ENCODE measurements around the gene SHROOM4. TPM values are rescaled to one million over a fixed set of nuclear protein-coding genes. Genes with fewer than 3 reads are reported as not detected.

The SHROOM4 gene
- total RNA-seq, 3 donors from 2014 or later, result 6.9 to 13.8 (median 12.5) TPM

DNA sequence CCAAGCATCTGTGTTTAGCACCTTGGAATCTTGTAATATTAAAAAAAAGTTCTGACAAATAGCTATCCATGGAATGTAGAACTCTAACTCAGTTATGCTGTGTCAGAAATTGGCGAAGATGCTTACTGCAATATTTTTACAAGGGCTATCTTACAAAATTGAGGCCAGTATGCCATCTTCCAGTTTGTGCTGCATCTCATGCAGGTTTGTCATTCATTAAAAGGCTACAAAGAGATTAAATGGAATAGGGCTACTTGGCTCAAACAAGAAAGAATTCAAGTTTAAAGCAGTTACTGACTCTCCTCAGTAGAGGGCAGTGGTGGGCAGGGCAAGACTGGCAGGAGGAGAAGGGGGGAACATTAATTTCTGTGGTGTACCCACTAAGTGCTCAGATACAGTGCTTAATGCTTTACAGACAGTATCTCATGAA lies 66.5 kb downstream of the SHROOM4 start:
- H3K4me3 ChIP-seq, result no peak overlapping the region
- intact Hi-C loops (cut with DNase I; ENCODE audit: low total_unique reads), result loop anchor here (5.0 kb wide), 1 partner anchor 1630 kb away; no protein-coding TSS in a partner anchor
- TF ChIP-seq POLR2AphosphoS5 (IDR thresholded peaks at IDR 0.05), result no peak
- TF ChIP-seq, protein P1, sequence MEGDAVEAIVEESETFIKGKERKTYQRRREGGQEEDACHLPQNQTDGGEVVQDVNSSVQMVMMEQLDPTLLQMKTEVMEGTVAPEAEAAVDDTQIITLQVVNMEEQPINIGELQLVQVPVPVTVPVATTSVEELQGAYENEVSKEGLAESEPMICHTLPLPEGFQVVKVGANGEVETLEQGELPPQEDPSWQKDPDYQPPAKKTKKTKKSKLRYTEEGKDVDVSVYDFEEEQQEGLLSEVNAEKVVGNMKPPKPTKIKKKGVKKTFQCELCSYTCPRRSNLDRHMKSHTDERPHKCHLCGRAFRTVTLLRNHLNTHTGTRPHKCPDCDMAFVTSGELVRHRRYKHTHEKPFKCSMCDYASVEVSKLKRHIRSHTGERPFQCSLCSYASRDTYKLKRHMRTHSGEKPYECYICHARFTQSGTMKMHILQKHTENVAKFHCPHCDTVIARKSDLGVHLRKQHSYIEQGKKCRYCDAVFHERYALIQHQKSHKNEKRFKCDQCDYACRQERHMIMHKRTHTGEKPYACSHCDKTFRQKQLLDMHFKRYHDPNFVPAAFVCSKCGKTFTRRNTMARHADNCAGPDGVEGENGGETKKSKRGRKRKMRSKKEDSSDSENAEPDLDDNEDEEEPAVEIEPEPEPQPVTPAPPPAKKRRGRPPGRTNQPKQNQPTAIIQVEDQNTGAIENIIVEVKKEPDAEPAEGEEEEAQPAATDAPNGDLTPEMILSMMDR (IDR thresholded peaks at IDR 0.05), result peak in 2 of 3 donors; percentile 30 to 46
- no peak for TF ChIP-seq POLR2A (IDR thresholded peaks at IDR 0.05)
- H3K27ac ChIP-seq, result no peak overlapping the region
- H3K36me3 ChIP-seq, result no peaks in the 10 kb centered on the region
- no peaks in the 10 kb centered on the region for H3K4me1 ChIP-seq
- no peaks in the 10 kb centered on the region for H3K9me3 ChIP-seq
- DNase-seq (ENCODE audit: low spot score in 2 of 2), result no peak
- H3K27me3 ChIP-seq, result peaks cover 0 to 34% of the 10 kb centered on the region in 2 donors

DNA sequence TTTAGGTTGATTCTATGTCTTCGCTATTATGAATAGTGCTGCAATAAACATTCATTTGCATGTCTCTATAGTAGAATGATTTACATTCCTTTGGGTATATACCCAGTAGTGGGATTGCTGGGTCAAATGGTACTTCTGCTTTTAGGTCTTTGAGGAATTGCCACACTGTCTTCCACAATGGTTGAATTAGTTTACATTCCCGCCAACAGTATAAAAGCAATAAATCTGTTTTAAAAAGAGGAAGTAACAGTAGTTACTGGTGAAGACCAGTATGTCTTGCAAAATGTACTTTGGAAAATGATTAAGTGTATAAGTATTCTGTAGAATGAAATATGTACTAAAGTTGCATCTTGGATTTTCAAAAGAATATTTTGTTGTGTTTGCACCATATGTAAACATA lies 77.3 kb downstream of the SHROOM4 start:
- Histone ChIP-seq H3K36me3 (no peaks in the 10 kb centered on the region), H3K4me1 (no peaks in the 10 kb centered on the region), H3K27me3 (peaks cover 0 to 5% of the 10 kb centered on the region in 2 donors), H3K4me3 (no peak overlapping the region), H3K27ac (no peak overlapping the region), H3K9me3 (peaks cover 0 to 4% of the 10 kb centered on the region in 2 donors)
- DNase-seq (ENCODE audit: low spot score in 2 of 2), result no peak
- no peak for TF ChIP-seq POLR2AphosphoS5 (IDR thresholded peaks at IDR 0.05)
- TF ChIP-seq, protein P1 (IDR thresholded peaks at IDR 0.05), result no peak
- no peak for TF ChIP-seq POLR2A (IDR thresholded peaks at IDR 0.05)
- intact Hi-C loops (cut with DNase I; ENCODE audit: low total_unique reads), result no loop called here

DNA sequence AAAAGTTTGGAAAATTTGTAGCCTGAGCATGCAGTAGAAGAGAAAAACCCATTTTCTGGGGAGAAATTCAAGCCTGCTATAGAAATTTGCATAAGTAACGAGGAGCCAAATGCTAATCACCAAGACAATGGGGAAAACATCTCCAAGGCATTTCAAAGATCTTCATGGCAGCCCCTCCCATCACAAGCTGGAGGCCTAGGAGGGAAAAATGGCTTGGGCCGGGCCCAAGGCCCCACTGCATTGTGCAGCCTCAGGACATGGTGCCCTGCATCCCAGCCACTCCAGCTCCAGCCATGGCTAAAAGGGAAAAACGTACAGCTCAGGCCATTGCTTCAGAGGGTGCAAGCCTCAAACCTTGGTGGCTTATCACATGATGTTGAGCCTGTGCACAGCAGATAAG lies 87.7 kb downstream of the SHROOM4 start:
- TF ChIP-seq POLR2A (IDR thresholded peaks at IDR 0.05), result no peak
- no peak for TF ChIP-seq POLR2AphosphoS5 (IDR thresholded peaks at IDR 0.05)
- TF ChIP-seq, protein P1 (IDR thresholded peaks at IDR 0.05), result no peak
- intact Hi-C loops (cut with DNase I; ENCODE audit: low total_unique reads), result no loop called here
- DNase-seq (ENCODE audit: low spot score in 2 of 2), result no peak
- Histone ChIP-seq H3K36me3 (no peaks in the 10 kb centered on the region), H3K9me3 (no peaks in the 10 kb centered on the region), H3K4me1 (no peaks in the 10 kb centered on the region), H3K4me3 (no peak overlapping the region), H3K27me3 (peaks cover 0 to 37% of the 10 kb centered on the region in 2 donors), H3K27ac (no peak overlapping the region)

DNA sequence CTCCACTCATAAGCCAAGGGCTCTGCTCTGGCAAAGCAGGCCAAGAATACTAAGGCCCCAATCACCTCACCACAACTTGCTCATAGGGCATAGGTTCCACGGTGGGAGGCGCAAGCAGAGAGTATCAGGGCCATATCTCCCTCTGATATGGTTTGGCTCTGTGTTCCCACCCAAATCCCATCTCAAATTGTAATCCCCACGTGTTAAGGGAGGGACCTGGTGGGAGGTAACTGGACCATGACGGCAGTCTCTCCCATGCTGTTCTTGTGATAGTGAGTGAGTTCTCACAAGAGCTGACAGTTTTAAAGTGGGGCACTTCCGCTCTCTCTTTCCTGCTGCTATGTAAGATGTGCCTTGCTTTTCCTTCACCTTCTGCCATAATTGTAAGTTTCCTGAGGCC lies 88.7 kb downstream of the SHROOM4 start:
- Histone ChIP-seq H3K36me3 (no peaks in the 10 kb centered on the region), H3K4me1 (no peaks in the 10 kb centered on the region), H3K27me3 (peaks cover 0 to 45% of the 10 kb centered on the region in 2 donors), H3K9me3 (no peaks in the 10 kb centered on the region), H3K4me3 (no peak overlapping the region), H3K27ac (no peak overlapping the region)
- no peak for DNase-seq (ENCODE audit: low spot score in 2 of 2)
- intact Hi-C loops (cut with DNase I; ENCODE audit: low total_unique reads), result no loop called here
- TF ChIP-seq POLR2AphosphoS5 (IDR thresholded peaks at IDR 0.05) (no peak), POLR2A (IDR thresholded peaks at IDR 0.05) (no peak)
- TF ChIP-seq, protein P1 (IDR thresholded peaks at IDR 0.05), result no peak

DNA sequence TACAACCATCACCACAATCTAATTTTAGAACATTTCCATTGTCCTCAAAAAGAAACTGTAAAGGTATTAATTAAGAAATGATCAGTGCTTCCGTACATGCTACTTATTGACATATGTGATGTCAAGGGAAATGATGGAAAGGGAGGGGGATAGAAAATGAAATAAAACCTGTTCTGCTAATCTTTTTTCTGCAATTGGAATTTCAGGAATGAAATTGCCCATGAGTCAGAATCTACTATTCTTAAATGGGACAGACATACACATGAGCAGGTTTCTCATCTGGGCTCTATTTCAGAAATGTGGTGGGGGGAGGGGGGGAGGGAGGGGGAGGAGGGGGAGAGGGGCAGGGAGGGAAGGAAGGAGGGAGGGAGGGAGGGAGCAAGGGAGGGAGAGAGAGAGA lies 91.0 kb downstream of the SHROOM4 start:
- Histone ChIP-seq H3K9me3 (no peaks in the 10 kb centered on the region), H3K36me3 (no peaks in the 10 kb centered on the region), H3K4me1 (no peaks in the 10 kb centered on the region), H3K27ac (no peak overlapping the region), H3K27me3 (peaks cover 0 to 41% of the 10 kb centered on the region in 2 donors), H3K4me3 (no peak overlapping the region)
- intact Hi-C loops (cut with DNase I; ENCODE audit: low total_unique reads), result no loop called here
- DNase-seq (ENCODE audit: low spot score in 2 of 2), result no peak
- TF ChIP-seq, protein P1 (IDR thresholded peaks at IDR 0.05), result no peak
- TF ChIP-seq POLR2AphosphoS5 (IDR thresholded peaks at IDR 0.05) (no peak), POLR2A (IDR thresholded peaks at IDR 0.05) (no peak)

All from breast epithelium (tissue), 4 donors.